ENCODE data around the gene GAPVD1.

Gene GAPVD1

GRCh38 chr9:125243792-125244260 is 17.8 kb upstream of the GAPVD1 start:
- no peak overlapping the region for H3K4me3 ChIP-seq (ENCODE audit: low read depth, low read length)
- TF ChIP-seq CTCF (IDR thresholded peaks at IDR 0.05; ENCODE audit: low read depth, low read length): no peak

- no peak overlapping the region for H3K4me3 ChIP-seq (ENCODE audit: low read depth, low read length)
- no peak for TF ChIP-seq CTCF (IDR thresholded peaks at IDR 0.05; ENCODE audit: low read depth, low read length)
Observed at GRCh38 chr9:125246261-125246667, 15.4 kb upstream of the GAPVD1 start.

GRCh38 chr9:125254231-125254630 is 7.4 kb upstream of the GAPVD1 start:
- TF ChIP-seq CTCF (IDR thresholded peaks at IDR 0.05; ENCODE audit: low read depth, low read length): no peak
- no peak overlapping the region for H3K4me3 ChIP-seq (ENCODE audit: low read depth, low read length)

GRCh38 chr9:125255781-125256391 is 5.7 kb upstream of the GAPVD1 start:
- no peak overlapping the region for H3K4me3 ChIP-seq (ENCODE audit: low read depth, low read length)
- TF ChIP-seq CTCF (IDR thresholded peaks at IDR 0.05; ENCODE audit: low read depth, low read length): peak; percentile 27

- H3K4me3 ChIP-seq (ENCODE audit: low read depth, low read length): no peak overlapping the region
- no peak for TF ChIP-seq CTCF (IDR thresholded peaks at IDR 0.05; ENCODE audit: low read depth, low read length)
Observed at GRCh38 chr9:125258160-125258785, 3.4 kb upstream of the GAPVD1 start.

- H3K4me3 ChIP-seq (ENCODE audit: low read depth, low read length): no peak overlapping the region
- TF ChIP-seq CTCF (IDR thresholded peaks at IDR 0.05; ENCODE audit: low read depth, low read length): no peak
Observed at GRCh38 chr9:125258832-125259534, 2.6 kb upstream of the GAPVD1 start.

- TF ChIP-seq CTCF (IDR thresholded peaks at IDR 0.05; ENCODE audit: low read depth, low read length): no peak
- no peak overlapping the region for H3K4me3 ChIP-seq (ENCODE audit: low read depth, low read length)
Observed at GRCh38 chr9:125260561-125260960, 1.1 kb upstream of the GAPVD1 start.

Data from WI38 (cell line).